HG03135 (cell line): Measurements from ENCODE around the gene NACC2.

Experiments used
- ATAC-seq: cut with Tn5 transposase; IDR thresholded peaks from one replicate; pipeline ENCODE4 v1.9.1; 2021; ENCODE audit warnings: mild to moderate bottlenecking, moderate library complexity; ENCODE audit not compliant: unreplicated experiment

The NACC2 gene

GRCh38 chr9:135985889-135986288 lies 109.2 kb downstream of the NACC2 start:
- ATAC-seq: no peak

- ATAC-seq: no peak
These were observed 109.7 kb downstream of the NACC2 start for GRCh38 chr9:135985459-135985774.

- no peak for ATAC-seq
These were observed 110.9 kb downstream of the NACC2 start for GRCh38 chr9:135984072-135984710.

GRCh38 chr9:135983208-135984071 lies 111.6 kb downstream of the NACC2 start:
- no peak for ATAC-seq

- no peak for ATAC-seq
These were observed 112.4 kb downstream of the NACC2 start for GRCh38 chr9:135982499-135983207.

GRCh38 chr9:135980926-135981630 lies 114.0 kb downstream of the NACC2 start:
- ATAC-seq: no peak

- ATAC-seq: no peak
These were observed 115.4 kb downstream of the NACC2 start for GRCh38 chr9:135979547-135980166.

GRCh38 chr9:135978642-135979546 lies 116.2 kb downstream of the NACC2 start:
- ATAC-seq: no peak

- ATAC-seq: no peak
These were observed 118.1 kb downstream of the NACC2 start for GRCh38 chr9:135976944-135977343.

- ATAC-seq: no peak
These were observed 118.6 kb downstream of the NACC2 start for GRCh38 chr9:135976531-135976930.

- ATAC-seq: no peak
These were observed 119.3 kb downstream of the NACC2 start for GRCh38 chr9:135975834-135976233.

- no peak for ATAC-seq
These were observed 120.9 kb downstream of the NACC2 start for GRCh38 chr9:135974220-135974573.

GRCh38 chr9:135973277-135974219 lies 121.5 kb downstream of the NACC2 start:
- ATAC-seq: no peak

- no peak for ATAC-seq
These were observed 123.2 kb downstream of the NACC2 start for GRCh38 chr9:135971892-135972291.

- ATAC-seq: no peak
These were observed 123.8 kb downstream of the NACC2 start for GRCh38 chr9:135971111-135971766.

GRCh38 chr9:135970128-135970815 lies 124.8 kb downstream of the NACC2 start:
- no peak for ATAC-seq

GRCh38 chr9:135969064-135969683 lies 125.9 kb downstream of the NACC2 start:
- ATAC-seq: no peak
